Effector memory CD4-positive, alpha-beta T cell (primary cell): Measurements from ENCODE around the gene CXCL3.

Experiments
- DNase-seq, 3 donors: peaks; one replicate each; pipeline ENCODE4 v3.0.0-alpha.2; 2020
- H3K27ac ChIP-seq: 2 replicates; pipeline ENCODE4 v1.7.0; 2013; ENCODE audit warnings: mild to moderate bottlenecking, low read length, moderate library complexity; ENCODE audit not compliant: insufficient read depth, poor library complexity, severe bottlenecking
- H3K27me3 ChIP-seq: replicated peaks from 2 replicates; pipeline ENCODE4 v1.7.0; 2013; ENCODE audit warnings: mild to moderate bottlenecking, low read length; ENCODE audit not compliant: insufficient read depth, control insufficient read depth, poor library complexity, severe bottlenecking
- H3K36me3 ChIP-seq: 2 replicates; pipeline ENCODE4 v1.7.0; 2013; ENCODE audit warnings: mild to moderate bottlenecking, low read length, moderate library complexity; ENCODE audit not compliant: control insufficient read depth, insufficient read depth
- H3K4me1 ChIP-seq: 2 replicates; pipeline ENCODE4 v1.7.0; 2013; ENCODE audit warnings: low read length, mild to moderate bottlenecking; ENCODE audit not compliant: control insufficient read depth, insufficient read depth, poor library complexity, severe bottlenecking
- H3K4me3 ChIP-seq: 2 replicates; pipeline ENCODE4 v1.7.0; 2013; ENCODE audit warnings: low read length, low read depth, mild to moderate bottlenecking; ENCODE audit not compliant: insufficient read depth, poor library complexity, severe bottlenecking
- H3K9me3 ChIP-seq: 2 replicates; pipeline ENCODE4 v1.7.0; 2013; ENCODE audit warnings: mild to moderate bottlenecking, low read length, moderate library complexity; ENCODE audit not compliant: control insufficient read depth

CXCL3 gene

DNA sequence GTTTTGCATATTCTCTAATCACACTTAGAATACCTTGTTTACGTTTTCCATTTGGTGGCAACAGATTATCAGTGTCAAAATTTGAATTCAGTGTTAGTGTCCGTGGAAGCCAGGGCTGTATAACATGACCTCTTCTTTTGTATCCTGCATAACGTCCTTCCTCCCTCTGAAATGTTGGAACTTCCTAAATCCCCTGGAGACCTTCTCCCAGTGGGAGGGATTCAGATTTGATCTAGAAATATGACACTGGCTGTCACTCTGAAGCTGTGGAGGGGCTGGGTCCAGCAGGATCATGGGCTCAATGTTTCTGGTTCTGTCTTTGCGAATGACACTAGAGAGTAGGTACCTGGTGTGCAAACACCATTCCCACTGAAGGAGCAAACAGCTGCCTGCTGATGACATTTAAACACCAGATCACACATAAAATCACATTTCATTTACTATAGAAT, 850 bp upstream of the CXCL3 start:
- Histone ChIP-seq H3K9me3 (no peaks in the 10 kb centered on the region), H3K4me1 (peaks cover 2% of the 10 kb centered on the region), H3K27ac (no peak overlapping the region), H3K27me3 (peaks cover 3% of the 10 kb centered on the region), H3K36me3 (no peaks in the 10 kb centered on the region), H3K4me3 (no peak overlapping the region)
- no peak for DNase-seq

DNA sequence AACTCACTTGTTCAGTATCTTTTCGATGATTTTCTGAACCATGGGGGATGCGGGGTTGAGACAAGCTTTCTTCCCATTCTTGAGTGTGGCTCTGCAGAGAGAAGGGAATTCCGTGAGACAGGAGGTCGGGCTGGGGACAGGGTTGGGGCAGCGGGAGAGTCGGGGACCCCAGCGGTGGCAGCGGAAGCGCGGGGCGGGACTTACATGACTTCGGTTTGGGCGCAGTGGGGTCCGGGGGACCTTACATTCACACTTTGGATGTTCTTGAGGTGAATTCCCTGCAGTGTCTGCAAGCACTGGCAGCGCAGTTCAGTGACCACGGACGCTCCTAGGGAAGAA, 434 bp downstream of the CXCL3 start:
- no peak overlapping the region for H3K4me3 ChIP-seq
- H3K27ac ChIP-seq: no peak overlapping the region
- no peak for DNase-seq
- H3K4me1 ChIP-seq: peaks cover 2% of the 10 kb centered on the region
- no peaks in the 10 kb centered on the region for H3K36me3 ChIP-seq
- H3K27me3 ChIP-seq: peaks cover 3% of the 10 kb centered on the region
- H3K9me3 ChIP-seq: no peaks in the 10 kb centered on the region

DNA sequence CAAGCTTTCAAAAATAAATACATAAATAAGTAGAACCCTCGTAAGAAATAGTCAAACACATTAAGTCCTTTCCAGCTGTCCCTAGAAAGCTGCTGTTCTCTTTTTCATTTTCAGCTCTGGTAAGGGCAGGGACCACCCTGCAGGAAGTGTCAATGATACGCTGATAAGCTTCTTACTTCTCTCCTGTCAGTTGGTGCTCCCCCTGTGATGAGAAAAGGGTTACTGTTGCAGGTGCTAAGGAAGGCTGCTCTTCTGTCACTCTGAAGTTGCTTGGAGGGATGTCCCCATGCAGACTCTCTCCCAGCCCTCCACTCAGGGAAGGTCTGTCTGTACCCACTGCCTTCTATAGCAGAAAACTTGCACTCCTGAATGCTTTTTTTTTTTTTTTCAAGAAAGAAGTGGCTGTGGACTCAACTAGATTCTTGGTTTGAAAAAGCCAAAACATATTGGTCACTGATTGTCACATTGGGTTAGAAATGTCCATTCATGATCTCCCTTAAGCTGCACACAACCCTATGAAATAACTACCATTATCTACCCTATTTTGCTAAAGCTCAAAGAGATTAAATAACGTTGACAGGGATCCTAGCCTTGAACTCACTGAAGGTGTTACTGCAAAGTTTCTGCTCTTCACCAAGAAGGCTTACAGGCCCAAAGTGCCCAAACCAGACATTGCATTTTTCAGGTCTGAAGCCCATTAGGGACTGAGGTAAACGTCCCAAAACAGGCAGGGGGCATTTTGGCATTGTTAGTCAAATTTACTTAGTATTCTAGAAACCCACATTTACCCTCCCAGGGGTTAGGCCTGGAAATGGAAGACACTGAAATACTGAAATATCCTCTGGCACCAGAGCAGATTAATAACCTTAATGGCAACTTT, 1.2 kb downstream of the CXCL3 start:
- Histone ChIP-seq H3K9me3 (no peaks in the 10 kb centered on the region), H3K36me3 (no peaks in the 10 kb centered on the region), H3K4me1 (peaks cover 2% of the 10 kb centered on the region), H3K4me3 (no peak overlapping the region), H3K27ac (no peak overlapping the region), H3K27me3 (peaks cover 3% of the 10 kb centered on the region)
- DNase-seq: no peak

DNA sequence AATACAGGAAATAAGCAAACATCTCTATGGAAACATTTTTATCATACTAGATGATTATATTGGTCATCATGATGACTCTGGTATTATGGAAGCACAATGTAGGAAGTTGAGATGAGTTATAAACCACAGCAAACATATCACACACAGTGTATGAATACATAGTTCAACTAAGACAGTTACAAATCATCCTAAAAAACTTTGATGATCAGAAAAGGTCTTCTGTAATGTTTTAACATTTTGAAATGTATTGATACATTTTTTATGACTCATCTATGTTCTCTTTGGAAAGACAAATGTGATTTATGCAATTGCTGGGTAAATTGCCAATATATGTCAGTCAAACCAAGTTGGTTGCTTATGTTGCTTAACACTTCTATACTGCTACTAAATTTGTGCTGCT, 4.8 kb downstream of the CXCL3 start:
- no peak for DNase-seq
- Histone ChIP-seq H3K36me3 (no peaks in the 10 kb centered on the region), H3K27me3 (no peaks in the 10 kb centered on the region), H3K27ac (no peak overlapping the region), H3K4me1 (peaks cover under 1% of the 10 kb centered on the region), H3K4me3 (no peak overlapping the region), H3K9me3 (no peaks in the 10 kb centered on the region)

DNA sequence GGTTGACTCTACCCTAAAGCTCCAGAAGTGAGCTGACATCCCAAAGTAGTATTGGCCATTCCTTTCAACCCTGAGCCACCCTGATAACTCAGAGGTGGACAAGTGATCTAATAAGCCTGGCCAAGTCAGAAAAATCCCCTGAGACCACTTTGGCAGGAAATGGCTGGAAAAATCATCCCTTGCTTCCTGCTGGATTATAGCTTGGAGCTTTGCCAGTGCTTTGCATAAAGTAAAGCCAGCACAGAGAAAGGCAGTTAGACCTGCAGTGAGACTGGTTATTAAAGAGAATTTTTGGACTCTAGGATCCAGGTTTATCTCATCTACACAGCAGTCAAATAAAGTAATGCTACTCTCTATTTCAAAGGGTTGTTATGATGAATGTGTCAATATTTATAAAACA, 6.4 kb downstream of the CXCL3 start:
- Histone ChIP-seq H3K4me3 (no peak overlapping the region), H3K36me3 (no peaks in the 10 kb centered on the region), H3K9me3 (no peaks in the 10 kb centered on the region), H3K27me3 (no peaks in the 10 kb centered on the region), H3K4me1 (no peaks in the 10 kb centered on the region), H3K27ac (no peak overlapping the region)
- no peak for DNase-seq

- no peaks in the 10 kb centered on the region for H3K36me3 ChIP-seq
- H3K4me1 ChIP-seq: no peaks in the 10 kb centered on the region
- H3K27me3 ChIP-seq: no peaks in the 10 kb centered on the region
- no peaks in the 10 kb centered on the region for H3K9me3 ChIP-seq
- H3K27ac ChIP-seq: no peak overlapping the region
- H3K4me3 ChIP-seq: no peak overlapping the region
- DNase-seq: no peak
These were observed 6.9 kb downstream of the CXCL3 start for GRCh38 chr4:74031576-74031975.

DNA sequence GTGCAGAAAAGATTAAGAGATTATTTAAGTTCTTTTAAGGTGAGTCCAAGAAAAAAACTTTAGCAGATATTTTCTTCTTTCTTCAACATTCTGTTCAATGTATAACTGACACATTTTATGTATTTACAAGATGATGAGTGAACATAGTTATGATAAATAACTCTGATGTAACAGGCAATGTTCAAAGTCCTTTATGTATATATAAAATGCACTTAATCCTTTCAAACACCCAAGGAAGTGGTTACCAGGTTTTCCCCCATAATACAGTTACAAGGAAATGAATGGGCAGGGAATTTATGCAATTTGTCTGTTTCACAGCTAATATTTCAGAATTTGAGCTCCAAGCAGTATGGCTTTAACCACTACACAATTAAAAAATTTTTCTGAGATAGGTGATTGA, 8.2 kb downstream of the CXCL3 start:
- Histone ChIP-seq H3K27ac (no peak overlapping the region), H3K36me3 (no peaks in the 10 kb centered on the region), H3K27me3 (no peaks in the 10 kb centered on the region), H3K9me3 (no peaks in the 10 kb centered on the region), H3K4me3 (no peak overlapping the region), H3K4me1 (no peaks in the 10 kb centered on the region)
- no peak for DNase-seq

GRCh38 chr4:74028504-74028903, 10.0 kb downstream of the CXCL3 start:
- Histone ChIP-seq H3K27ac (no peak overlapping the region), H3K27me3 (no peaks in the 10 kb centered on the region), H3K36me3 (no peaks in the 10 kb centered on the region), H3K4me1 (no peaks in the 10 kb centered on the region), H3K9me3 (no peaks in the 10 kb centered on the region), H3K4me3 (no peak overlapping the region)
- DNase-seq: no peak

DNA sequence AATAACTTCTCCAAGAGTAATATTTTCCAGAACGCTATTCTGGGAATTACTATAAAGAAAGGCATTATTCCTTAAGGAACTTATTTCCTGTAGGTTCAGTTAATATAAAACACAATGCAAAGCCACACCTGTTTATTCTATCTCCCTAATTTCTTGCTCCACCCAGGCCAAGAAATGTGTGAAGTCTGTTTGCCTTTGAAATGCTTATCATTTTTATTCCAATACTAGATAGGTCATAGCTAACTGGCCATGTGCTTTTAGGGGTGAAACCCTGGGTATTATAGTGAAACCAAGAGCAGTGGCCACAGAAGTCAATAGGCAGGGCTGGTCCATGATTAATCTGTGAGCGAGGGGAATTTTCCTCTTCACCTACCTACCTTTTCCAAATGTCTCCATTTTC, 14.8 kb downstream of the CXCL3 start:
- Histone ChIP-seq H3K4me1 (no peaks in the 10 kb centered on the region), H3K36me3 (no peaks in the 10 kb centered on the region), H3K4me3 (no peak overlapping the region), H3K27me3 (no peaks in the 10 kb centered on the region), H3K27ac (no peak overlapping the region), H3K9me3 (no peaks in the 10 kb centered on the region)
- no peak for DNase-seq

- DNase-seq: no peak
- H3K36me3 ChIP-seq: no peaks in the 10 kb centered on the region
- no peaks in the 10 kb centered on the region for H3K9me3 ChIP-seq
- H3K4me1 ChIP-seq: no peaks in the 10 kb centered on the region
- H3K4me3 ChIP-seq: no peak overlapping the region
- no peak overlapping the region for H3K27ac ChIP-seq
- H3K27me3 ChIP-seq: no peaks in the 10 kb centered on the region
These were observed 16.9 kb downstream of the CXCL3 start for GRCh38 chr4:74021601-74022000.
